A673 (cell line): ENCODE results near the gene SERHL2.

Experiments
- CTCF ChIP-seq: fragments of 300-800, 200-600 bp; sonication (generic); conservative IDR thresholded peaks from 2 replicates; pipeline ENCODE4 v1.5.1; 2017; ENCODE audit warnings: low read depth, mild to moderate bottlenecking, antibody characterized with exemption, low read length, moderate library complexity, mixed read lengths
- EZH2 ChIP-seq: fragments of 200-600 bp; sonication (generic); IDR thresholded peaks from 2 replicates; pipeline ENCODE4 v1.6.1; 2017; ENCODE audit warnings: borderline replicate concordance, low read depth, mild to moderate bottlenecking, mixed read lengths, antibody characterized with exemption, low read length; ENCODE audit not compliant: poor library complexity, severe bottlenecking

DNA sequence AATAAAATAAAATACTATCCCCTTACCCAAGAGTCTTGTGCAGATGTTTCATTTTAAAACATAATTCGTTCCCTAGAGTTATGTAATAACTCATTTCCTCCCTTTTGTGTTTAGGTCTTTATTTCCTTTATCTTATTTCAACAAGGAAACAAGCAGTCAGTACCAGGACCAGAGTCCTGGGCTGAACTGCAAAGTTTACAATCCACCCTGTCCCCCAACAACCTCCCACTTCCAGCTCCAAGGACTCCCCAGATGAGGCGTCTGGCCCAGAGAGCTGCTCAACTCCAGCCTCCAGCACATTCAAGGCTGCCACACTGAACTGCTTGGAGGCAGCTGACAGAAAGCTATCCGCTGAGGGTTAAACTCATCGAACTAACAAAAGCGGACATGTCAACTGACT lies 56.4 kb downstream of the SERHL2 start:
- TF ChIP-seq CTCF (no peak), EZH2 (no peak)
